Suprapubic skin (tissue), 4 donors: ENCODE results near the gene GJA3. TPM values are rescaled to one million over a fixed set of nuclear protein-coding genes. Genes with fewer than 3 reads are reported as not detected.

Experiments
- total RNA-seq, 4 donors: library from RNA; depleted of rRNA; stranded (reverse); fragments of >200 nt; gene quantifications; one replicate each; pipeline ENCODE4 v1.1.0, GENCODE V29; 2016

Gene GJA3
- total RNA-seq, 4 donors from 2014 or later, result 0.25 to 0.94 (median 0.30) TPM; not detected in 1

Other genes starting within 250 kb of the GJA3 start
- 100 to 1,000 TPM in 1 of 4 donors, 10 to 100 TPM in 3; 44.5 to 217 (median 57.0) TPM for gene ZMYM2, start 202.3 kb downstream of the GJA3 start, total RNA-seq
- 100 to 1,000 TPM in 1 of 4 donors, 10 to 100 TPM in 3; 32.8 to 129 (median 77.5) TPM for gene GJB2, start 31.9 kb upstream of the GJA3 start, total RNA-seq
- gene GJB6, start 71.3 kb upstream of the GJA3 start, total RNA-seq, result 100 to 1,000 TPM in 1 of 4 donors, 10 to 100 TPM in 3; 32.4 to 128 (median 68.0) TPM